H1 (cell line): ENCODE measurements around the gene C6orf136. TPM values are rescaled to one million over a fixed set of nuclear protein-coding genes. Genes with fewer than 3 reads are reported as not detected.

Experiments
- ATF3 ChIP-seq: IDR thresholded peaks from 2 replicates; pipeline ENCODE4 v1.6.1; 2011; ENCODE audit warnings: low read depth, mild to moderate bottlenecking, low read length; ENCODE audit not compliant: insufficient read depth
- BACH1 ChIP-seq: IDR thresholded peaks from 2 replicates; pipeline ENCODE4 v1.6.1; 2012; ENCODE audit warnings: low read length, improper control_type of control experiment
- E2F6 ChIP-seq: IDR thresholded peaks from 2 replicates; pipeline ENCODE4 v1.6.1; 2012; ENCODE audit warnings: inconsistent platforms
- NRF1 ChIP-seq: IDR thresholded peaks from 2 replicates; pipeline ENCODE4 v1.6.1; 2011; ENCODE audit warnings: mild to moderate bottlenecking, low read depth, low read length, improper control_type of control experiment
- POLR2A ChIP-seq, 2 experiments: IDR thresholded peaks; 1 replicate in 1 of 2; 2 replicates in 1 of 2; pipeline ENCODE4 v1.6.1; 2011; ENCODE audit warnings: low read depth in 2 of 2, low read length in 2 of 2, mild to moderate bottlenecking in 2 of 2; ENCODE audit errors: control extremely low read depth in 1 of 2
- POU5F1 ChIP-seq: IDR thresholded peaks from 2 replicates; pipeline ENCODE4 v1.6.1; 2011; ENCODE audit warnings: low read depth, mild to moderate bottlenecking, low read length, moderate library complexity
- polyA plus RNA-seq, 7 experiments: library from polyadenylated mRNA; depleted of rRNA in 3 of 7; stranded (reverse) in 5 of 7; unstranded in 2 of 7; fragments of >200 nt in 5 of 7; fragments of 200-250 nt in 2 of 7; gene quantifications; 1 replicate in 5 of 7; 2 replicates in 1 of 7; 4 replicates in 1 of 7; pipeline versions ENCODE4 v1.2.1 to v1.2.3, GENCODE V29; 2011 to 2013; ENCODE audit warnings: missing spikeins in 2 of 7, mixed read lengths in 2 of 7
- total RNA-seq: library from RNA; stranded (reverse); fragmentation: NEBNext Ultra II Directional; extraction: Animal tissue kit (Norgen Biotek cat#: 25700); gene quantifications from 2 replicates; pipeline ENCODE4 v1.2.1, GENCODE V29; 2021

The C6orf136 gene
- total and polyA plus RNA-seq, 2 of the 8 experiments (the other 6 are each of a cell fraction or from before 2014, with no cell fraction given) = 20.8 to 23.1 TPM

GRCh38 chr6:30641048-30641447, 5.9 kb upstream of the C6orf136 start (continued):
- TF ChIP-seq POU5F1 (no peak), NRF1 (no peak), ATF3 (no peak), E2F6 (no peak), BACH1 (no peak), POLR2A (IDR thresholded peaks at IDR 0.05; ENCODE audit: control extremely low read depth in 1 of 2, low read depth in 2 of 2, low read length in 2 of 2) (no peak)
